Measurements from ENCODE around the gene UBASH3B.

Gene UBASH3B

DNA sequence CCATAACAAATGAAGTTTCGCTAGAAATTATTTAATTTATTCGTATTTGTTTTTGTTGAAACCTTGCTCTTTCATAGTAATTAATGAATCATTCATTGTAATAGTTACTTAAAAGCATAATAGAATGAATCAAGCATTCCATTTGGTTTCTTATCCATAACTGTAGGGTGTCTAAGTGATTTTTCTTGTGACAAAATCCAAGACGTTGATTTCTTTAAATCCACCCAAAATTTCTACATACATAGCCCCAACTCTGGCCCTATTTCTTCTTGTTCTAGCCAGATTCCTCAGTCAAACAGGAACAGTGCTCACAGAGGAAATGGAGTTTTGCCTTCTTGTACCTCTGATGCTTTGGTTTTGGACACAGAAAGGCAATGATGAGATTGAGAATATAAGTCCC lies 25.5 kb downstream of the UBASH3B start:
- no peak for DNase-seq

DNA sequence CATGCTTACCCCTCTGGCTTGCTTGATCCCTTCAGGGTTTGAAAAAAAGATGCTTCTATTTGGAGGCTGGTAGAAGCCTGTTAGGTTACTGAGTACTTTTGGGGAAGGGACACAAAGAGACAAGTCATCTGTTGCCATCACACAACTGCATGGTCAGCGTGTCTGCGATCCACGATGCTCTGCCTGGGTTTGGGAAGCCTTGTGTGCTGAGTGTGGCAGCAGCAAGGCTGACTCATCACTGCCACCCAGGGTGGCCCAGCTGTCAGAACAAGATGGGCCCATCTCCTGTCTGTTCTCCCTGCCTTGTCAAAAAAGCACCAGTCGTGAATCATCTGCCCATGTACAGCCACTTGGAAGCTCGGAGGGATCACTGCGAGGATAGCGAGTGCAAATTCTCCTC lies 26.2 kb downstream of the UBASH3B start:
- DNase-seq = peak in 1 of 2 experiments; percentile 58

DNA sequence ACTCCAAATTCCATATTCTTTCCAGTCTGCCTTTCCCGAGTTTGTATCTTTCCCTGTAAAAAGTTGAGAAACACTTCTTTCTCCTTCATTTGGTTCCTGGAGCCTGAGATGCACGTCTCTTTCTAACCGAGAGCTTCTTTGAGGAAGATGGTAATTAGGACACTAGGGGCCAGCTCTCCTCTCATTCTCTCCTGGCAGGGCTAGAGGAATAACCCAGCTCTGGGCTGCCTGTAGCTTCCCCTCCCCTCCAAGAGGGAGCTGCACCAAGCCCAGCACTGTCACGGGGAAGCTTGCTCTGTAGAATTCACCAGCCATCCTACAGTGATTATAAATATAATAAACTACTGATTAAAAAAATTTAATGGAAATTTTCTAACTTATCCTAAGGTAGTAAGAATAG lies 26.9 kb downstream of the UBASH3B start:
- peak in 1 of 2 experiments; percentile 38 for DNase-seq

DNA sequence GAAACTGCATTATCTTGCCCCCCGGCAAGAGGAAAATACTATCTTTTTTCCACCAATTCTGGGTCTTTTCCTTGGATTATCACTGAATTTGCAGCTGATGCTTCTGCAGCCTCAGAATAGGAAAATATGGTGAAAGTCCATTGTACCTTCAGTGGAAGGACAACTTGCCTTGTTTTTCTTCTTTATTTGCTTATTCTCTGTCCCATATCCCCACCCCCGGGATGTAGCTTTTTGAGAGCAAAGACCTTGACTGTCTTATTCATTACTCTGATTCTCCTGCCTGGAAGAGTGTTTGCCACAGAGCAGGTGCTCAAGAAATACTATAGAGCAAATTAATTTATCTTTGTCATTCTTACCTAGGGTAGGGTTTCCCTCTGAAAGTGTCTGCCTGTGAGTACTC lies 29.5 kb downstream of the UBASH3B start:
- DNase-seq = no peak

DNA sequence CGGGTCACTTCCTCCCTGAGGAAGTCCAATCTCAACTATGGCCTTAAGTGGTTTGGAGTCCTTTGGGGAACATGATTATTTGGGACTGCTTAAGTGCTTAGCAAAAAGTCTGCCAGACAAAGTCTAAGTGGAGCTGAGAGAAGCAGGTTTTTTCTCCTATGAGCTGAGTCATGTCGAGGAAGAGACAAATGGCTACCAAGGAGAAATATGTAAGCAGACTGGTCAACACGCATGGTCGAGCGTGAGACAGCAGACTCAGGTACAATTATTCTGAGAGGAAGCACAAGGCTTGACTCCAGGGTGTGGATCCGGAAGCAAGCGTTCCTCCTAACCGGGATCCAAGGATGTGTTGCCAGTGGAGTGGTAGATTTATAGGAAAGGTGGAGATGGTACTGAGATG lies 30.6 kb downstream of the UBASH3B start:
- DNase-seq = no peak

DNA sequence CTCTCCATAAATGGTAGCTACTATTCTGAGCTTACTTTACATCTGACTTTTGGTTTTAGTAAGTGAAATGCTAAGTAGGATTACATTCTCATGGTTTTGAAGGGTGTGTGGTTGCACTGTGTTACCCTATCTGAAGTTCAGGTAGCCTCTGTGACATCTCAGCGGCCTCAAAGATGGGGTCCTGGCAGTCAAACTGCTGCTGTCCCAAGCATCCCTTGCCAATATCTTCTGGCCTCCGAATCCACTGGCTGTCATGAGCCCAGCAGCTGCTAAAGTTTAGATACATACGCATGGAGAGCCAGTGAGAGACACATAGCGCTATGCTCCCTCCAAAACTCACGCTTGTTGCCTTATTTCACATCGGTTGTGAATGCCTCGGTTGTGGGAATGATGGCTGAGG lies 34.9 kb downstream of the UBASH3B start:
- DNase-seq = no peak

DNA sequence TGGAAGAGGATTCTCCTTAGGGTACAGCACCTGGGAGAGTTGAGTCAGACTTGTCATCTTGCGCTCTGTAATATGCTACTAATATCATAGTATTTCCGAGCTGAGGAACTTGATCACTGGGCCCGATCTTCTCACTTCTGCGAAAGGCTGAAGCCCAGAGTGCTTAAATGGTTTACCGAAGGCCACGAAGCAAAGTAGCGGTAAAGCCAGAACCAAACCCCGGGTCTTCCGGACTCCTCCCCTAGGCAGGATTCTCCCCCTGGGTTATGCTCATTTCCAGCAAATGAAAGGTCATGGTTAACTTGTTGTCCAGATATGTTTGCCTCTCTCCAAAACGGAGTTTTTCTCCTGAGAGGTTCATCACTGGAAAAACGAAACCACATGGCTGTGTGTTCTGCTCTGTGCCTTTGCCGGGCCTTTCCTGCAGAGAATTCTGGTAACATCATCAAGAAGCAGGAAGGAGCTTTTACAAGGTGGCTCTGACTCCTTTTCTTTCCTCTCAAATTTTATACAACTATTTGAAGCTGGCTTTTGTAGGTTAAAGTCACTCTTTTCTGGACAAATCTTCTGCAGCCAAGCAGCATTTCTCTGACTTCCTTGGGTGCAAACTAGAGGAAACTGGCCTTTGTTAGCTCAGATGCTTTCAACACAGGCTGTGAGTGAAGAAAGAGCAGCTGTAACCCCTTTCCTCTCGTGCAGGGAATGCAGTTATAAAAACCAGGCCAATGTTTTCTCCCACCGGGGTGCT lies 35.5 kb downstream of the UBASH3B start:
- DNase-seq = no peak

DNA sequence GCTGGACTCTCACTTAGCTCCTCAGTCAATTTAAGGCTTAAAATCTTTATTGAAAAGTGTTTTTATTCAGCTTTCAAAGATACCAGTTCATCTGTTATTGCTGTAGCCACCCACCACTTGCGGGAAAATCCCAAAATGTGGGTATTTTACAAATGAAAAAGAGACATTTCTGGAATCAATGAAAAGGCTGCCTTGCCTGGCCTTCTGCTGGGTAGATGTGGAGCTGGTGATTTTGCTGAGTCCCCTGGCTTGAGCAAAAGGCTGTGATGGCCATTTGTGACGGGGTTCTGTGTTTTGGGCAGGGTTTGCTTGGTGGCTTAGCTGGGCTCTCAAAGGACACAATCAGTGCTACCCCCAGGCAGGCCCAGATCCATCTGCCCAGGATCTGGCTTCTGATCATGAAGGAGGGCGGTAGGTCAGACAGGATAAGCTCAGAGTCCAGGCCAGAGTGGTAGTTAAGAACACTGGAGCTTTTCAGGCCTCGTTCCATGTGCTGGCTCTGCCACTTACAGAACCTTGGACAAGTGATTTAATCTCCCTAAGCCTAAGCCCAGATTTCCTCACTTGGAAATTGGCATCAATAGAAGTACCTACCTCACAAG lies 36.1 kb downstream of the UBASH3B start:
- no peak for DNase-seq

DNA sequence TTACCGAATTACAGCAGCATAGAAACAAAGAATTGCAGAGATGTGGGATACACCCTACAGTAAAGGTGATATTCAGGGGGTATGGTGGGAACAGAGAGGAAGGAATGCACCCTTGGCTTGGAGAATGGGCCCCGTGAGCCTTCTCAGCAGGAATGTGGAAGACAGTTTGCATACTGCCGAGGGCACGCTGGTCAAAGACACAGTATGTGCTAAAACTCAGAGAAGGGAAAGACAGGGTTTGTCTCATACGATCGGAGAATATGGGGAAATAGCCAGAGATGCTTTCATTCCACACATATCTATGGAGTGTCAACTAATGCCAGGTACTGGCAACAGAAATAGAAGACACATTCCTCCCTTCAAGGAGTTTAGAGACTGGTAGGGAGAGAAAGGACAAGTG lies 36.9 kb downstream of the UBASH3B start:
- DNase-seq = no peak

DNA sequence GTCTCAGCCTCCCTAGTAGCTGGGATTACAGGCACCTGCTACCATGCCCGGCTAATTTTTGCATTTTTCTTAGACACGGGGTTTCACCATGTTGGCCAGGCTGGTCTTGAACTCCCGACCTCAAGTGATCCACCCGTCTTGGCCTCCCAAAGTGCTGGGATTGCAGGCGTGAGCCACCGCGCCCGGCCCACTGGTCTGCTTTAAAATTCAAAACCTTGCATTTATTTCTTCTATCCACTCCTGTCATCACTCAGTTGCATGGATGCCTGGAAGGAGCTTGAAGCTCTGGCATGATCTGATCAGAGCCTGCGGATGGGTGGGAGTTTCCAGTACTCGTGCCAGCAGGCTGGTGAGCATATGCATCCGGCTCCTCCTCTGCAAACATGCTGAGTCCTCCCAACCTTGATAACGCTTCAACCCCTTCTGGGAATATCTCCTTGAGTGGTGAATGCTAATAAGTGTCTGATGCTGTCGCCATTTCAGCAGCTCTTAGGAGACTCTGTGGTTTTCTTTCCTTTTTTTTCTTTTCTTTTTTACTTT lies 39.6 kb downstream of the UBASH3B start:
- no peak for DNase-seq

DNA sequence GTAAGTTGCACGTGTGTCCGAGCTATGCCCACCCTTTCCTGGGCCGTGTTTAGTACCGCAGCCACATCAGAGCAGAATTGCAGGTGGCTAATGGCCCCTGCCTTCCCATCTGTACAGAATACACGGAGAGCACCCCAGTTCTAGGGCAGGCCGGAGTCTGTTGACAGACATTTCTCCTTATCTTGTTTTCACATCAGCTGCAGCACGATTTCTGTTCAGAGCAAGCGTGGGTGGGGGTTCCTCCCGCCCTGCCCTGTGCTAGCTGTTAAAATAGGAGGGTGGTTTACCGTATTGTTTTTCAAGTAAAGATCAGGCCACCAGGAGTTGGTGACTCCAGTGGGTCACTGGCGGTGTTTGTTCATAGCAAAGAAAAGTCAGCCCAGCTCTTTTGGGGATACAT lies 41.1 kb downstream of the UBASH3B start:
- DNase-seq = no peak

DNA sequence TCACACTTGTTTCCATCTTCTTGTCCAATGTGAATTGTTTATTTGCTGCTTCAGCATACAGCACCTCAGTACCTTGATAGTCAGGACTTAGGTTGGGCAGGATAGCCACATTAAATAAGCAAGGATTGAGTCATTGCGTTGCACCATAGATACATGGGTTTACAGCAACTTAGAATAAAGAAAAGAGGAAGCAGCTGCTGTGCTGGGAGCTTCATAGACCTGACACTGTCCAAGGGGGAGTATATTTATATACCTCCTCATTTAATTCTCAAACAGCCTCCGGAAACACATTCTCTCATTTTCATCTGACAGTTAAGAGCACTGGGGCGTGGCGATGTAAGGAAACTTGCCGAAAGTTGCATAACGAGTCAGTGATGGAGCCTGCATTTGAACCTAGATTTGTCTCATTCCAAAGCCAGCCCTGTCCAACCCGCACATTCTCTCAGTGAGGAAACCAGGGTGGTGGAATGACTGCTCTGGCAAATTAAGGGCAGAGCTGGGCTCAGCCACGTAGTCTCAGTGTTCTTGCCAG lies 42.2 kb downstream of the UBASH3B start:
- DNase-seq = no peak

DNA sequence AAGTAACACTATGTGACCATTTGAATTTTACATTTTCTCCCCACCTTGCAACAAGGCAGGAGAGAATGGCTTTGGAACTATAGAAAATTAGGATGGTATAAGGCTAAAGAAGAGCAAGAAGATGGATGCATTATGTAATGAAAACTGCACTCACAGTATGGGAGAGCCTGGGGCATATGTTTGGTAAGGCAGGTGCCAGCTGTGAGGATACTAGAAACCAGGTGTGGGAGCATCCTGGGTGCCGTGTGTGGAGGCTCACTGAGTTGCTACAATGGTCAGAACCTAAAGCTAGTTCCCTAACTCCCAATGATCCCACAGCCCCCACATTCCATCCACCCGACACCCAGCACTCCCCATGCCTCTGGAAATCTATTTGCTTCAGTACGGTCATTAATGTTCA lies 42.9 kb downstream of the UBASH3B start:
- no peak for DNase-seq

DNA sequence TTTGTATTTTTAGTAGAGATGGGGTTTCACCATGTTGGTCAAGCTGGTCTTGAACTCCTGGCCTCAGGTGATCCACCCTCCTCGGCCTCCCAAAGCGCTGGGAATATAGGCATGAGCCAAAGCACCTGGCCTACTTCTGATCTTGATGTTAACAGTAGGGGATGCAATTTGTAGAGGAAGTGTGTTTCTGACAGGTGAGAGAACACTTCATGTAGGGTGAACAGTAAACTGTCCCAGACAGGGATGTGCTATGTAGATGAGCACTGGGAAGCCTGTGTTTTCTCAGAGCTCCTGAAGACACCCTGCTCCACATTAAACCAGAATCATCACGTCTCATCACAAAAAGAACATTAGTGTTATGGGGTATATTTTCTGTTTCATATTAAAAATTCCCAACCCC lies 45.1 kb downstream of the UBASH3B start:
- DNase-seq = no peak

DNA sequence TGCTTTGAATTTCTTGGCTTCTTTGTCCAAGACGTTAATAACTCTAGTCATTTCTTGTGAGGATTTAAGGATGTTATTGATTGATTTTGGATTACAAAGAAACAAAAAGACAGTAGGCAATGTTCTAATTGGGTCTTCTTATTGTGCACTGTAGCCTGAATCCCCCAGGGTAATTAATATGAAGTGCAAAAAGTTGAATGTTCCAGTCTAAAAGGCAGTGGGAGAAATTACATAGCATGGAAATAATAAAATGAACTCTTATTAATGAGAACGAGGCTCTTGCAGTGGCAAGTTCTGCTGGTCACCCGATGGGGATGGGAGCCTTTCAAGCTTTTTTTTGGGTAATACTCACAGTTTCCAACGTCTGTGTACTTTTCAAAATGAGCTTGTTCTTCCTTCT lies 45.6 kb downstream of the UBASH3B start:
- no peak for DNase-seq

DNA sequence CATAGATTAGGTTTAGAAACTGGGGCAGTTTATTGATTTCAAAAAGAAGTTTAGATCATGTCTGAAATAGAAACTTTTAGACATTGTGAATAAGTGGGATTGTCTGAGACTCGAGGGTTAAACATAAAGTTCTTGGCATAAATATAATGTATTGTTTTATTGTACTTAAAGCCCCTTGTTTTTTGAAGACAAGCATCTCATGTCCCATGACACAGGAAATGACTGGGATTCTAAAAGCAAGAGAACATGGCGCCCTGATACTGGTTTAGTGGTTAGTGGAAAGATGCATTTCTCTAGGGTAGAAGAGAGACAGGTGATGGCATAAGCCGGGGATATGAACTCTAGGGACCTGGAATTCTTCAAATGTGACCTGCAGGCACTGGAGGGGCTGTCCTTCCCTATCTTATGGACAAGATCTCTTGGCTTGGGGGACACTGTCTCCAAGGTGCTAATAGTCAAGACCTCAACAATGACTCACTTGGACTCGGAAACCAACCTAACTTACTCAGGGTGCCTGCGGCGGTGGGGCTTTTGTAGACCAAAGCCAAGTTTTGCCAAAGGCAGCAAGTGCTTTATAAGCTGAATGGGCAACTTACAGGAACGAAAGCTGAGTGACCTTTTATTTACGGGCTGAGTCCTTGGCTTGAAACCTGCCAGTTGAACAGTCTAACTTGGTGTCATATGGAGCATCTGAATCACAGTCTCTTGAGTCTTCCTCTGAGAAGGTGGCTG lies 48.2 kb downstream of the UBASH3B start:
- DNase-seq = no peak

DNA sequence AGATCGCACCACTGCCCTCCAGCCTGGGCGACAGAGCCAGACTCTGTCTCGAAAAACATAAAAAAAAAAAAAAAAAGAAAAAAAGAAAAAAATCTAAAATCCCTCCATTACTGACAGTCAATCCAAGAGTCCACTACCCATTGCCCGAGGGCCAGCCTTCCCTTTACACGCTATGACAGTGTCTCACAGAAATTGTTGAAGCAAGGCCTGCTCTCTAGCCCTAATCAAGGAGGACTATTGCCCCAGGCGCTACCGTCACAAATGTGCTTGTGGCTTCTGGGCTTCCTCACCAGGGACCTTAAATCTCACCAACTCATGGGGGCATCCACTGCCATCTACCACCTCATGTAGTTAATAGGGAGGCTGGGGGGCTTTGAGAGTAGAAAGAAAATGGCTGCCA lies 49.9 kb downstream of the UBASH3B start:
- no peak for DNase-seq

DNA sequence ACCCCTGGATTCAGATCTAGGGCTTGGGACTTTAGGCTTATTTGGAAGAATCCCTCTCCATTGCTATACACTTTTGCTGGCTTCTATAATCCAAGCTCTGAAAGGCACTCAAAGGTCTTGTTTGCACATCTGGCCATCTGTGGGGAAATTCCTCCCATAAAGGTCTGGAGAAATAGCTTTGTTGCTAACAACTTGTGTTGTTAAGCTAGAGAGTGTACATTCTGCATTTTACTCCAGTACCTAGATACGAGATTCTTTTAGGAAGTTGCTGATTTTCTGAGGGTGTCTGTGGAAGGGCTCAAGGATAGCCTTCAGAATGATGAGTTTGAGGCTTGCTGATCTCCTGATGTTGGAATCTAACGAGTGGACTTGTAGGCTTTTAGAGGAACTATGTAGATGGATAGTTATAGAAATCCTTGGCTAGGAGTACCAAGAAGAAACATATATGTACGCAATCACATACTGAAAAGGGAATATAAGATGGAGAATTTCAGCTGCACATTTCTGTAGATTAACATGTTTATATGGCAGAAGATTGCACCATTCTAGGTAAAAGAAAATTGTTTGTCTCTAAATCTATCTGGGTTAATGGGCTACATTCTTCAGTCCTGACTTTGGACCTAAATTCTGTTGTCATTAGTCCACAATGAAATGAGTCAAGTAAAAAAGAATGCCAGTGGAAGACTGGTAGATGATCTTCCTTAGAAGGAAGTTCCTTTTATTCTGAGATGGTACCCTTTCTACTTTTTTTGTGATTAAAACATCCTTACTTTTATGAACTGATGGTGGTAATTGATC lies 51.0 kb downstream of the UBASH3B start:
- DNase-seq = no peak

DNA sequence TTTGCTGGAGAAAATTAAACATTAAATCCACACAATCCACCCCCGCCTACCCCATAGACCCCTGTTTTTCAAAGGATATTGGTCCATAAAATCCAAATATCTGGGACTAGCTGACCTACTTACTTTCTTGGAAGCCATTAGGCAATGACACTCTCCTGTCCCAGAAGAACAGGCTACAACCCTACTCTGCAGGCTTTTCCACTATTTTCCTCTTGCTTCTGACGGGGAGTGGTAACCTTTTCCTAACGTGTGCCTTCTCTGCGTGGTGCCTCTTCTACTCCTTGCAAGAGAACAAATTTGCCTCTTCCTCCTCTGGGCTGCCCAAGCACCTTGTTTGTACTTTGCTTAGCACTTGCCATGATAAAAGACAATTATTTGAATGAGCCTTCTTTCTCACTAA lies 51.6 kb downstream of the UBASH3B start:
- DNase-seq = no peak

DNA sequence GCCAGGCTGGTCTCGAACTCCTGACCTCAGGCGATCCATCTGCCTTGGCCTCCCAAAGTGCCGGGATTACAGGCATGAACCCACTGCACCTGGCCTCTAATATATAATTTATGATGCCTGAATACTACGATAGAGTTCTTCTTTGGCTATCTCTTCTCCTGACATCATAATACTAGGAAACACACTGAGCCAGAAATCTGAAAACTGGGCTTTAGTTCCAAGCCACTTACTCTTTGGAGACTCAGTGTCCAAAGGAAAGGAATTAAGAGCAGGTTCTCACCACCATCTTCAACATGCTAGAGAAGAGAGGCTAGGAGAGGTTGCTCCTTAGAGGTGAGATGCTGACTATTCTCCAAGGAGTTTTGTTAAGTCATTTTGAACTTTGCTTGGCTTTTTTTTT lies 52.4 kb downstream of the UBASH3B start:
- DNase-seq = no peak

DNA sequence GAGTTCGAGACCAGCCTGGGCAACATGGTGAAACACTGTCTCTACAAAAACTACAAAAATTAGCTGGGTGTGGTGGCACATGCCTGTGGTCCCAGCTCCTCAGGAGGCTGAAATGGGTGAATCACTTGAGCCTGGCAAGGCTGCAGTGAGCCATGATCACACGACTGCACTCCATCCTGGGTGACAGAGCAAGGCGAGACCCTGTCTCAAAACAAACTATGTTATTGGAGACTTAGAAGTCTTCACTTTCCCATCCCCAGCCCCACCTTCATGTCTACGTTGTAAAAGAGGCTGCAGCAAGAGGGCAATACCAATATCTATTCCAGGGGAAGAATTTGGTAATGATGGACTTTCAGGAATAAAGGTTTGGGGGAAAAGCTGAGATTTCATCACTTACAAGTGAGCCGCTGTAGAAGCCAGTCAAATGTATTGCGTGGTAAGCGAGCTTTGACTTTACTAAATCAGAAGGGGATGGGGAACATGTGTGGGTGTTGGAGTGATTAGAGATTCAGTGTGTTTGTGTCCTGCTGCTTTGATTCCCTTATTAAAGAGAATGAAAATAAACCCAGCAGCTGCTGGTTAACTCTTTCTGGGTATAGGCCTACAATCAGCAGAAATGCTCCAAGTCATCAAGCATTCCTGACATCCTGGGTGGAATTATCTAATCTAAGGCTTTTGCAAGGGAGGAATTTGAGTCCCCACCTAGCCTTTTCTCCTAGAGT lies 53.7 kb downstream of the UBASH3B start:
- no peak for DNase-seq

DNA sequence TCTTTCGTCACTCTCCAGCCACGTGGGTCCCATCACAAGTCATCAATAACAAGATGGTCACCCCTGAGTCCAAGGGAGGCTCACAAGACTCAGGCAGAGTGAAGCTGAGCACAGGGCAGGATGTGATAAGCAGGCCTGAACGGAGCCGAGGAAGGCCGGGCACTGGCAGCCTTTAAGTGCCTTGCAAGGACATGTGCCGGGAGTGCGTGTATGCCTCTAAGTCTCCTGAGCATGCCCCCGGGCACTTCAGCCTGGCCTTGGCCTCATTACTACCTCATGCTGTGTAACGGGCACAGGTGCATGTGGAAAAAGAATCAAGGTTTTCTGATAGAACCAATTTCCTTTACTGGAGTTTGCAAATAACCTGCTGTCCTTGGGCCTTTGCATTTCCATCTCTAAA lies 55.8 kb downstream of the UBASH3B start:
- no peak for DNase-seq
